SW480 (cell line): ENCODE data around the gene MYOZ1.

Source experiments
- DNase-seq: peaks from one replicate; pipeline ENCODE4 v3.0.0-alpha.2; 2016; ENCODE audit warnings: low spot score

The MYOZ1 gene

GRCh38 chr10:73593110-73593509 lies 48.2 kb downstream of the MYOZ1 start:
- no peak for DNase-seq

GRCh38 chr10:73591935-73592699 lies 49.2 kb downstream of the MYOZ1 start:
- peak; percentile 82 for DNase-seq

- DNase-seq = peak; percentile 86
These were observed 50.1 kb downstream of the MYOZ1 start, which contains the start of gene USP54 for GRCh38 chr10:73590881-73591799. TSS of gene USP54 (minus strand) at chr10:73591342. CDS start at chr10:73575658, 15,684 bp downstream.

DNA sequence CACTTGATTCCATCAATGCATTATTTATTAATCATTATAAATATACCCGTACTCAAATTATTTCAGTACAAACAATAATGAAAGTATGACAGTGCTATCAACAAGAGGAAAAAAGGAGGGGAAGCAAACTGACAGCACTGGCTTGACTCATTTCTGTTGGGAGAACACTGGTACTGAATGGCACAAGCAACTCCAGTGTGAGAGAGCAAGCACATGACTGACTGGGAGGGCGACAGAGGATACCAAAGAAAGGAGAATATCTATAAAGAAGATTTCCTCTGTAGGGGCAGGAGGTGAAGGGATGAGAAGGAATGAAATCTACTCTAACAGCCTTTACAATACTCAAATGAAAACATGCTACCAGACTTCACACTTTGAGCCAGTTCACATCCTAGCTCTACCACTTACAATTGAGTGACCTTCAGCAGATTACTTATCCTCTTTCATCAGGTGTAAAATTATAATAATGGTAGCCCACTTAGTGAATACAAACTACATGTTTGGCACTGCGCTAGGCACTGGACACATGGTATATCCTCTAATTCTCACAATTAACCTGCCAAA lies 51.6 kb downstream of the MYOZ1 start:
- no peak for DNase-seq

DNA sequence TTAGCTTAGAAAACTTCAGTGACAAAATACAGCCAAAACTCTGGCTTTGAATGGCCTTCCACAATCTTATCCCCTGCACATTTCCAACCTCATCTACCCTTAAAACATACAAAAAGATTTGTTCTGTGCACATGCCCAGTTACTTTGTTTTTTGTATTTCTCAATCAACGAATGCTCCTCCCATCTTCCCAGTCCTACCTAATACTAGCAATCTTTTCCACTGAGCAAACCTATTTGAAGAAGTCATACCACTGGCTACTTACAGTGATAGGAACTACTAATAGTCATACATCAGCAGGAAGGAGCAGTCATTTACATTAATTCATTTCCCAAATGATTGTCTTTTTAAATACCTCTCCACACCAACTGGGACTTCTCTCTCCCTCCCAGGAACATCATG lies 52.6 kb downstream of the MYOZ1 start:
- DNase-seq = no peak

GRCh38 chr10:73586583-73586984 lies 54.7 kb downstream of the MYOZ1 start:
- no peak for DNase-seq

- DNase-seq = no peak
These were observed 55.9 kb downstream of the MYOZ1 start for GRCh38 chr10:73585327-73585726.

DNA sequence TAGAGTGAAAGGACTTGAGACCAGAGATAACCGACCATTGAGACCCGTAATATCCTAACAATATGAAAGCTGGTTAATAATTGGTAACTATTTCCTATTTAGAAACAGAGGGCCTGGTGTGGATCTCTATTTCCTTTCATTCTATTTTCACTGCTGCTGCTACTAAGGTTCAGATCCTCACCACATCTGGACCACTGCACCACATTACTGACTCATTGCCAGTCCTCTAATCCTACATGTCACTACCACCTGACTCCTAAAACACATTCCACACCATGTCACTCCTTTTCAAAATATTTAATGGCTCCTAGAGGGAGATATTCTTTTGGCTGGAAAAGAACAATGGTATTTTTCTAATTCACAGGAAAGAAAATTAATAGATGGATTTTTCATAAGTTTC lies 56.5 kb downstream of the MYOZ1 start:
- DNase-seq = peak; percentile 58

GRCh38 chr10:73581918-73582317 lies 59.4 kb downstream of the MYOZ1 start:
- no peak for DNase-seq
